Measurements from ENCODE around the gene DOK3. TPM values are rescaled to one million over a fixed set of nuclear protein-coding genes. Genes with fewer than 3 reads are reported as not detected.

DOK3 gene
- polyA plus RNA-seq, 1 donor (not counting 4 experiments of a cell fraction or from before 2014, with no cell fraction given), result 1.7 TPM

GRCh38 chr5:177523711-177524538 is 14.3 kb upstream of the DOK3 start:
- DNase-seq (ENCODE audit: low read depth, low spot score), result no peak
- dilution Hi-C loops (cut with MboI; ENCODE audit: extremely low pct_ligation_motif_present, low sequenced_read_pairs), result no loop called here
- Histone ChIP-seq H3K9me1 (ENCODE audit: control insufficient read depth, extremely low read depth, insufficient read depth, low read length) (no peaks in the 10 kb centered on the region), H3K27ac (ENCODE audit: control insufficient read depth, insufficient read depth, low read length) (no peak overlapping the region), H3K79me2 (ENCODE audit: control insufficient read depth, insufficient read depth, low read length) (peaks cover 5% of the 10 kb centered on the region), H4K20me1 (ENCODE audit: control insufficient read depth, extremely low read depth, insufficient read depth, low read length) (no peaks in the 10 kb centered on the region), H3K9me3 (ENCODE audit: control insufficient read depth, low read depth, low read length) (no peaks in the 10 kb centered on the region), H2AFZ (ENCODE audit: control insufficient read depth, low read length) (no peak overlapping the region), H3K36me3 (ENCODE audit: control insufficient read depth in 2 of 2, extremely low read depth in 1 of 2, insufficient read depth in 2 of 2, low read length in 2 of 2) (peaks cover 53 to 56% of the 10 kb centered on the region in 2 experiments), H3K4me1 (ENCODE audit: control insufficient read depth, extremely low read depth, insufficient read depth, low read length) (peaks cover 5% of the 10 kb centered on the region), H3K4me3 (ENCODE audit: control insufficient read depth in 2 of 3, extremely low read depth in 1 of 3, insufficient read depth in 2 of 3, low read depth in 1 of 3, low read length in 3 of 3) (no peak overlapping the region), H3K27me3 (ENCODE audit: control insufficient read depth, extremely low read depth, insufficient read depth, low read length) (no peaks in the 10 kb centered on the region), H3K9ac (ENCODE audit: control insufficient read depth, extremely low read depth, insufficient read depth, low read length) (no peak overlapping the region), H3K4me2 (ENCODE audit: control insufficient read depth, extremely low read depth, insufficient read depth, low read depth, low read length) (no peak overlapping the region)
- no peak for FAIRE-seq
- no peak for TF ChIP-seq EZH2 (IDR thresholded peaks at IDR 0.05; ENCODE audit: low read length)
- TF ChIP-seq CTCF (optimal IDR thresholded peaks at IDR 0.05 in 1 of 3, IDR thresholded peaks at IDR 0.05 in 1 of 3, conservative IDR thresholded peaks at IDR 0.05 in 1 of 3; ENCODE audit: extremely low read depth in 1 of 3, insufficient read depth in 2 of 3, low read length in 3 of 3), result no peak

GRCh38 chr5:177520916-177521513 is 11.4 kb upstream of the DOK3 start:
- H3K9me3 ChIP-seq (ENCODE audit: control insufficient read depth, low read depth, low read length), result no peaks in the 10 kb centered on the region
- no peak overlapping the region for H3K4me3 ChIP-seq (ENCODE audit: control insufficient read depth in 2 of 3, extremely low read depth in 1 of 3, insufficient read depth in 2 of 3, low read depth in 1 of 3, low read length in 3 of 3)
- H3K36me3 ChIP-seq (ENCODE audit: control insufficient read depth in 2 of 2, extremely low read depth in 1 of 2, insufficient read depth in 2 of 2, low read length in 2 of 2), result peaks cover 35 to 39% of the 10 kb centered on the region in 2 experiments
- DNase-seq (ENCODE audit: low read depth, low spot score), result no peak
- H3K4me1 ChIP-seq (ENCODE audit: control insufficient read depth, extremely low read depth, insufficient read depth, low read length), result peaks cover 8% of the 10 kb centered on the region
- FAIRE-seq, result no peak
- no peaks in the 10 kb centered on the region for H3K9me1 ChIP-seq (ENCODE audit: control insufficient read depth, extremely low read depth, insufficient read depth, low read length)
- peaks cover 12% of the 10 kb centered on the region for H3K79me2 ChIP-seq (ENCODE audit: control insufficient read depth, insufficient read depth, low read length)
- no peaks in the 10 kb centered on the region for H4K20me1 ChIP-seq (ENCODE audit: control insufficient read depth, extremely low read depth, insufficient read depth, low read length)
- H3K9ac ChIP-seq (ENCODE audit: control insufficient read depth, extremely low read depth, insufficient read depth, low read length), result no peak overlapping the region
- no peak overlapping the region for H3K27ac ChIP-seq (ENCODE audit: control insufficient read depth, insufficient read depth, low read length)
- H3K27me3 ChIP-seq (ENCODE audit: control insufficient read depth, extremely low read depth, insufficient read depth, low read length), result no peaks in the 10 kb centered on the region
- dilution Hi-C loops (cut with MboI; ENCODE audit: extremely low pct_ligation_motif_present, low sequenced_read_pairs), result no loop called here
- no peak overlapping the region for H3K4me2 ChIP-seq (ENCODE audit: control insufficient read depth, extremely low read depth, insufficient read depth, low read depth, low read length)
- no peak overlapping the region for H2AFZ ChIP-seq (ENCODE audit: control insufficient read depth, low read length)
- TF ChIP-seq CTCF (optimal IDR thresholded peaks at IDR 0.05 in 1 of 3, IDR thresholded peaks at IDR 0.05 in 1 of 3, conservative IDR thresholded peaks at IDR 0.05 in 1 of 3; ENCODE audit: extremely low read depth in 1 of 3, insufficient read depth in 2 of 3, low read length in 3 of 3) (peak in 2 of 3 experiments; percentile 6 to 16), EZH2 (IDR thresholded peaks at IDR 0.05; ENCODE audit: low read length) (no peak)
